GM23338 (cell line): ENCODE results near the gene ESRRB. TPM values are rescaled to one million over a fixed set of nuclear protein-coding genes. Genes with fewer than 3 reads are reported as not detected.

Experiments
- ATAC-seq: fragments of 200-7000 bp; cut with Tn5 transposase; 3 replicates; pipeline ENCODE4 v1.9.1; 2020
- DNase-seq: peaks from one replicate; pipeline ENCODE4 v3.0.0-alpha.2; 2015; ENCODE audit warnings: low spot score
- H2AFZ ChIP-seq: fragments of 200-600 bp; sonication (generic); 2 replicates; pipeline ENCODE4 v1.8.0; 2016; ENCODE audit warnings: antibody characterized with exemption, mild to moderate bottlenecking, moderate library complexity
- H3F3A ChIP-seq: fragments of 200-600 bp; sonication (generic); replicated peaks from 2 replicates; pipeline ENCODE4 v1.8.0; 2017; ENCODE audit warnings: antibody characterized with exemption, mixed run types, low read depth
- H3K27ac ChIP-seq: fragments of 200-600 bp; sonication (generic); 2 replicates; pipeline ENCODE4 v1.6.1; 2016; ENCODE audit warnings: low read depth
- H3K27me3 ChIP-seq: fragments of 200-600 bp; sonication (generic); 2 replicates; pipeline ENCODE4 v1.8.0; 2016; ENCODE audit warnings: mild to moderate bottlenecking, mixed run types, moderate library complexity; ENCODE audit not compliant: insufficient read depth
- H3K36me3 ChIP-seq: fragments of 200-600 bp; sonication (generic); 2 replicates; pipeline ENCODE4 v1.8.0; 2016; ENCODE audit warnings: mild to moderate bottlenecking; ENCODE audit not compliant: insufficient read depth
- H3K4me1 ChIP-seq: fragments of 200-600 bp; sonication (generic); 2 replicates; pipeline ENCODE4 v1.8.0; 2016; ENCODE audit warnings: mild to moderate bottlenecking, moderate library complexity; ENCODE audit not compliant: insufficient read depth
- H3K4me2 ChIP-seq: fragments of 200-600 bp; sonication (generic); 2 replicates; pipeline ENCODE4 v1.7.1; 2017; ENCODE audit warnings: mixed run types
- H3K4me3 ChIP-seq: fragments of 200-600 bp; sonication (generic); 2 replicates; pipeline ENCODE4 v1.6.1; 2016; ENCODE audit warnings: mixed run types
- H3K79me2 ChIP-seq: fragments of 200-600 bp; sonication (generic); replicated peaks from 2 replicates; pipeline ENCODE4 v1.8.0; 2017; ENCODE audit warnings: mild to moderate bottlenecking; ENCODE audit not compliant: insufficient read depth
- H3K9me2 ChIP-seq: fragments of 200-600 bp; sonication (generic); 2 replicates; pipeline ENCODE4 v1.8.0; 2017; ENCODE audit not compliant: insufficient read depth
- H4K20me1 ChIP-seq: fragments of 200-600 bp; sonication (generic); replicated peaks from 2 replicates; pipeline ENCODE4 v1.8.0; 2017; ENCODE audit warnings: mild to moderate bottlenecking; ENCODE audit not compliant: insufficient read depth
- H3K27ac Mint-ChIP-seq: 2 replicates; pipeline ENCODE4 v1.8.0; 2020; ENCODE audit warnings: inconsistent platforms, mild to moderate bottlenecking, moderate library complexity, mixed read lengths
- H3K27me3 Mint-ChIP-seq: 3 replicates; pipeline ENCODE4 v1.8.0; 2022; ENCODE audit warnings: low read depth, mild to moderate bottlenecking, moderate library complexity, mixed read lengths, inconsistent platforms; ENCODE audit not compliant: insufficient read depth, poor library complexity
- H3K36me3 Mint-ChIP-seq: 3 replicates; pipeline ENCODE4 v1.8.0; 2021; ENCODE audit warnings: low read depth, mild to moderate bottlenecking, inconsistent platforms, moderate library complexity, mixed read lengths
- H3K4me1 Mint-ChIP-seq: 3 replicates; pipeline ENCODE4 v1.8.0; 2020; ENCODE audit warnings: mild to moderate bottlenecking, inconsistent platforms, mixed read lengths
- H3K4me3 Mint-ChIP-seq: 3 replicates; pipeline ENCODE4 v1.8.0; 2021; ENCODE audit warnings: moderate library complexity, mild to moderate bottlenecking, inconsistent platforms, mixed read lengths
- H3K9me3 Mint-ChIP-seq: 3 replicates; pipeline ENCODE4 v1.8.0; 2020; ENCODE audit warnings: moderate library complexity, mild to moderate bottlenecking, inconsistent platforms, mixed read lengths
- CREB1 ChIP-seq: fragments of 250-450 bp; sonication (Bioruptor Pico); IDR thresholded peaks from 2 replicates; pipeline ENCODE4 v1.5.0; 2020; ENCODE audit warnings: low read depth, mild to moderate bottlenecking, moderate library complexity
- ETS1 ChIP-seq: IDR thresholded peaks from 2 replicates; pipeline ENCODE4 v1.6.1; 2016; ENCODE audit warnings: antibody characterized with exemption
- JUNB ChIP-seq: IDR thresholded peaks from one replicate; pipeline ENCODE4 v1.6.1; 2016; ENCODE audit warnings: antibody characterized with exemption; ENCODE audit not compliant: unreplicated experiment
- NANOG ChIP-seq: IDR thresholded peaks from 2 replicates; pipeline ENCODE4 v1.6.1; 2016; ENCODE audit warnings: antibody characterized with exemption, borderline replicate concordance
- POLR2AphosphoS5 ChIP-seq: IDR thresholded peaks from 2 replicates; pipeline ENCODE4 v1.6.1; 2016; ENCODE audit warnings: antibody characterized with exemption, low read depth
- ZNF114 ChIP-seq: fragments of 250-450 bp; sonication (Bioruptor Pico); IDR thresholded peaks from 2 replicates; pipeline ENCODE4 v1.5.0; 2020; ENCODE audit warnings: mild to moderate bottlenecking, moderate library complexity
- polyA plus RNA-seq: library from polyadenylated mRNA; unstranded; fragments of >200 nt; fragmentation: Nextera tagmentation; extraction: Ambion mirVana; gene quantifications from 2 replicates; pipeline ENCODE4 v1.2.1, GENCODE V29; 2016
- total RNA-seq: library from RNA; depleted of rRNA; stranded (reverse); fragments of >200 nt; shearing (Covaris generic); gene quantifications from 2 replicates; pipeline ENCODE4 v1.2.3, GENCODE V29; 2014
- TF ChIP-seq, protein P1 (sequence below): fragments of 250-450 bp; sonication (Bioruptor Pico); IDR thresholded peaks from 2 replicates; pipeline ENCODE4 v1.5.0; 2020; ENCODE audit warnings: mild to moderate bottlenecking, moderate library complexity
- TF ChIP-seq, protein P2 (sequence below): IDR thresholded peaks from one replicate; pipeline ENCODE4 v1.6.1; 2018; ENCODE audit warnings: antibody characterized with exemption; ENCODE audit not compliant: unreplicated experiment

ESRRB gene
- total and polyA plus RNA-seq, 2 experiments from 2014 or later: 0.31 to 0.52 TPM

GRCh38 chr14:76343386-76343785 lies 32.6 kb upstream of the ESRRB start:
- H3K27me3 Mint-ChIP-seq: peaks cover 5% of the 10 kb centered on the region
- no peak for TF ChIP-seq ETS1
- TF ChIP-seq JUNB: no peak
- TF ChIP-seq, protein P1, sequence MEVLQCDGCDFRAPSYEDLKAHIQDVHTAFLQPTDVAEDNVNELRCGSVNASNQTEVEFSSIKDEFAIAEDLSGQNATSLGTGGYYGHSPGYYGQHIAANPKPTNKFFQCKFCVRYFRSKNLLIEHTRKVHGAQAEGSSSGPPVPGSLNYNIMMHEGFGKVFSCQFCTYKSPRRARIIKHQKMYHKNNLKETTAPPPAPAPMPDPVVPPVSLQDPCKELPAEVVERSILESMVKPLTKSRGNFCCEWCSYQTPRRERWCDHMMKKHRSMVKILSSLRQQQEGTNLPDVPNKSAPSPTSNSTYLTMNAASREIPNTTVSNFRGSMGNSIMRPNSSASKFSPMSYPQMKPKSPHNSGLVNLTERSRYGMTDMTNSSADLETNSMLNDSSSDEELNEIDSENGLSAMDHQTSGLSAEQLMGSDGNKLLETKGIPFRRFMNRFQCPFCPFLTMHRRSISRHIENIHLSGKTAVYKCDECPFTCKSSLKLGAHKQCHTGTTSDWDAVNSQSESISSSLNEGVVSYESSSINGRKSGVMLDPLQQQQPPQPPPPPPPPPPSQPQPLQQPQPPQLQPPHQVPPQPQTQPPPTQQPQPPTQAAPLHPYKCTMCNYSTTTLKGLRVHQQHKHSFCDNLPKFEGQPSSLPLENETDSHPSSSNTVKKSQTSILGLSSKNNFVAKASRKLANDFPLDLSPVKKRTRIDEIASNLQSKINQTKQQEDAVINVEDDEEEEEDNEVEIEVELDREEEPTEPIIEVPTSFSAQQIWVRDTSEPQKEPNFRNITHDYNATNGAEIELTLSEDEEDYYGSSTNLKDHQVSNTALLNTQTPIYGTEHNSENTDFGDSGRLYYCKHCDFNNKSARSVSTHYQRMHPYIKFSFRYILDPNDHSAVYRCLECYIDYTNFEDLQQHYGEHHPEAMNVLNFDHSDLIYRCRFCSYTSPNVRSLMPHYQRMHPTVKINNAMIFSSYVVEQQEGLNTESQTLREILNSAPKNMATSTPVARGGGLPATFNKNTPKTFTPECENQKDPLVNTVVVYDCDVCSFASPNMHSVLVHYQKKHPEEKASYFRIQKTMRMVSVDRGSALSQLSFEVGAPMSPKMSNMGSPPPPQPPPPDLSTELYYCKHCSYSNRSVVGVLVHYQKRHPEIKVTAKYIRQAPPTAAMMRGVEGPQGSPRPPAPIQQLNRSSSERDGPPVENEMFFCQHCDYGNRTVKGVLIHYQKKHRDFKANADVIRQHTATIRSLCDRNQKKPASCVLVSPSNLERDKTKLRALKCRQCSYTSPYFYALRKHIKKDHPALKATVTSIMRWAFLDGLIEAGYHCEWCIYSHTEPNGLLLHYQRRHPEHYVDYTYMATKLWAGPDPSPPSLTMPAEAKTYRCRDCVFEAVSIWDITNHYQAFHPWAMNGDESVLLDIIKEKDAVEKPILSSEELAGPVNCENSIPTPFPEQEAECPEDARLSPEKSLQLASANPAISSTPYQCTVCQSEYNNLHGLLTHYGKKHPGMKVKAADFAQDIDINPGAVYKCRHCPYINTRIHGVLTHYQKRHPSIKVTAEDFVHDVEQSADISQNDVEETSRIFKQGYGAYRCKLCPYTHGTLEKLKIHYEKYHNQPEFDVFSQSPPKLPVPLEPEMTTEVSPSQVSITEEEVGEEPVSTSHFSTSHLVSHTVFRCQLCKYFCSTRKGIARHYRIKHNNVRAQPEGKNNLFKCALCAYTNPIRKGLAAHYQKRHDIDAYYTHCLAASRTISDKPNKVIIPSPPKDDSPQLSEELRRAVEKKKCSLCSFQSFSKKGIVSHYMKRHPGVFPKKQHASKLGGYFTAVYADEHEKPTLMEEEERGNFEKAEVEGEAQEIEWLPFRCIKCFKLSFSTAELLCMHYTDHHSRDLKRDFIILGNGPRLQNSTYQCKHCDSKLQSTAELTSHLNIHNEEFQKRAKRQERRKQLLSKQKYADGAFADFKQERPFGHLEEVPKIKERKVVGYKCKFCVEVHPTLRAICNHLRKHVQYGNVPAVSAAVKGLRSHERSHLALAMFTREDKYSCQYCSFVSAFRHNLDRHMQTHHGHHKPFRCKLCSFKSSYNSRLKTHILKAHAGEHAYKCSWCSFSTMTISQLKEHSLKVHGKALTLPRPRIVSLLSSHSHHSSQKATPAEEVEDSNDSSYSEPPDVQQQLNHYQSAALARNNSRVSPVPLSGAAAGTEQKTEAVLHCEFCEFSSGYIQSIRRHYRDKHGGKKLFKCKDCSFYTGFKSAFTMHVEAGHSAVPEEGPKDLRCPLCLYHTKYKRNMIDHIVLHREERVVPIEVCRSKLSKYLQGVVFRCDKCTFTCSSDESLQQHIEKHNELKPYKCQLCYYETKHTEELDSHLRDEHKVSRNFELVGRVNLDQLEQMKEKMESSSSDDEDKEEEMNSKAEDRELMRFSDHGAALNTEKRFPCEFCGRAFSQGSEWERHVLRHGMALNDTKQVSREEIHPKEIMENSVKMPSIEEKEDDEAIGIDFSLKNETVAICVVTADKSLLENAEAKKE (CRISPR knock-in tag): no peak
- no peak for TF ChIP-seq NANOG
- TF ChIP-seq, protein P2, sequence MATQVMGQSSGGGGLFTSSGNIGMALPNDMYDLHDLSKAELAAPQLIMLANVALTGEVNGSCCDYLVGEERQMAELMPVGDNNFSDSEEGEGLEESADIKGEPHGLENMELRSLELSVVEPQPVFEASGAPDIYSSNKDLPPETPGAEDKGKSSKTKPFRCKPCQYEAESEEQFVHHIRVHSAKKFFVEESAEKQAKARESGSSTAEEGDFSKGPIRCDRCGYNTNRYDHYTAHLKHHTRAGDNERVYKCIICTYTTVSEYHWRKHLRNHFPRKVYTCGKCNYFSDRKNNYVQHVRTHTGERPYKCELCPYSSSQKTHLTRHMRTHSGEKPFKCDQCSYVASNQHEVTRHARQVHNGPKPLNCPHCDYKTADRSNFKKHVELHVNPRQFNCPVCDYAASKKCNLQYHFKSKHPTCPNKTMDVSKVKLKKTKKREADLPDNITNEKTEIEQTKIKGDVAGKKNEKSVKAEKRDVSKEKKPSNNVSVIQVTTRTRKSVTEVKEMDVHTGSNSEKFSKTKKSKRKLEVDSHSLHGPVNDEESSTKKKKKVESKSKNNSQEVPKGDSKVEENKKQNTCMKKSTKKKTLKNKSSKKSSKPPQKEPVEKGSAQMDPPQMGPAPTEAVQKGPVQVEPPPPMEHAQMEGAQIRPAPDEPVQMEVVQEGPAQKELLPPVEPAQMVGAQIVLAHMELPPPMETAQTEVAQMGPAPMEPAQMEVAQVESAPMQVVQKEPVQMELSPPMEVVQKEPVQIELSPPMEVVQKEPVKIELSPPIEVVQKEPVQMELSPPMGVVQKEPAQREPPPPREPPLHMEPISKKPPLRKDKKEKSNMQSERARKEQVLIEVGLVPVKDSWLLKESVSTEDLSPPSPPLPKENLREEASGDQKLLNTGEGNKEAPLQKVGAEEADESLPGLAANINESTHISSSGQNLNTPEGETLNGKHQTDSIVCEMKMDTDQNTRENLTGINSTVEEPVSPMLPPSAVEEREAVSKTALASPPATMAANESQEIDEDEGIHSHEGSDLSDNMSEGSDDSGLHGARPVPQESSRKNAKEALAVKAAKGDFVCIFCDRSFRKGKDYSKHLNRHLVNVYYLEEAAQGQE: no peak
- no peak for TF ChIP-seq ZNF114 (CRISPR knock-in tag)
- TF ChIP-seq CREB1 (CRISPR knock-in tag): no peak
- TF ChIP-seq POLR2AphosphoS5: no peak
- H3K4me1 ChIP-seq: no peaks in the 10 kb centered on the region
- no peaks in the 10 kb centered on the region for H4K20me1 ChIP-seq
- no peak overlapping the region for H3K4me3 Mint-ChIP-seq
- no peak overlapping the region for H3K4me2 ChIP-seq
- ATAC-seq (no peak), DNase-seq (no peak)
- H3K36me3 ChIP-seq: no peaks in the 10 kb centered on the region
- H3K9me3 Mint-ChIP-seq: no peaks in the 10 kb centered on the region
- no peaks in the 10 kb centered on the region for H3K27me3 ChIP-seq
- no peaks in the 10 kb centered on the region for H3F3A ChIP-seq
- H3K79me2 ChIP-seq: no peaks in the 10 kb centered on the region
- no peak overlapping the region for H2AFZ ChIP-seq
- H3K27ac ChIP-seq: no peak overlapping the region
- peaks cover 6% of the 10 kb centered on the region; the same call in 2 of the 3 replicates for H3K4me1 Mint-ChIP-seq
- no peaks in the 10 kb centered on the region for H3K36me3 Mint-ChIP-seq
- H3K27ac Mint-ChIP-seq: no peak overlapping the region
- no peaks in the 10 kb centered on the region for H3K9me2 ChIP-seq
- no peak overlapping the region for H3K4me3 ChIP-seq
